IPS DF 19.7 (cell line): Measurements from ENCODE around the gene ERBB3.
A peak's percentile ranks its signal among the peaks of the same experiment; 100 is the strongest.
"Not testable (repeated sequence)": the region's sequence is repeated elsewhere in the genome, so short reads cannot be mapped to it uniquely, and the experiment has no call there.

Source experiments
- DNase-seq: peaks from one replicate; pipeline ENCODE4 v3.0.0-alpha.2; 2013; ENCODE audit warnings: low read depth, low spot score

The ERBB3 gene

GRCh38 chr12:56110571-56110970, 30.6 kb downstream of the ERBB3 start:
- no peak for DNase-seq

GRCh38 chr12:56114084-56114483, 34.1 kb downstream of the ERBB3 start:
- no peak for DNase-seq

GRCh38 chr12:56115329-56115728, 35.4 kb downstream of the ERBB3 start:
- DNase-seq: no peak

GRCh38 chr12:56116267-56117081, 36.5 kb downstream of the ERBB3 start, which contains the start of gene RPL41:
Gene RPL41, plus strand, starts transcription at chr12:56116633.
- DNase-seq: peak; percentile 70

GRCh38 chr12:56117082-56117706, 37.2 kb downstream of the ERBB3 start:
- not testable (repeated sequence) for DNase-seq

GRCh38 chr12:56117778-56118687, 38.1 kb downstream of the ERBB3 start, which contains the start of gene ZC3H10:
Gene ZC3H10, plus strand, starts transcription at chr12:56118266. Its CDS starts 2,297 bp downstream, at chr12:56120563.
- DNase-seq: peak; percentile 99

GRCh38 chr12:56118688-56119357, 38.9 kb downstream of the ERBB3 start:
- DNase-seq: no peak

- peak; percentile 83 for DNase-seq
These were observed 39.4 kb downstream of the ERBB3 start for GRCh38 chr12:56119361-56119796.

- no peak for DNase-seq
These were observed 40.3 kb downstream of the ERBB3 start for GRCh38 chr12:56120158-56120846.

- no peak for DNase-seq
These were observed 41.4 kb downstream of the ERBB3 start for GRCh38 chr12:56121204-56121870.

- DNase-seq: no peak
These were observed 42.7 kb downstream of the ERBB3 start for GRCh38 chr12:56122637-56123036.

GRCh38 chr12:56124133-56124532, 44.2 kb downstream of the ERBB3 start:
- DNase-seq: no peak

- no peak for DNase-seq
These were observed 46.8 kb downstream of the ERBB3 start for GRCh38 chr12:56126732-56127239.

GRCh38 chr12:56127485-56127887, 47.5 kb downstream of the ERBB3 start:
- no peak for DNase-seq

- DNase-seq: peak; percentile 99
These were observed 48.1 kb downstream of the ERBB3 start, which contains the start of gene ESYT1 for GRCh38 chr12:56127888-56128669. Gene ESYT1, plus strand, starts transcription at chr12:56128267. Its CDS starts 53 bp downstream, at chr12:56128320.

GRCh38 chr12:56128670-56129205, 48.8 kb downstream of the ERBB3 start:
- DNase-seq: no peak

- DNase-seq: no peak
These were observed 49.4 kb downstream of the ERBB3 start for GRCh38 chr12:56129206-56129941.

- DNase-seq: no peak
These were observed 50.1 kb downstream of the ERBB3 start for GRCh38 chr12:56129942-56130495.
